ENCODE data around the gene TADA3. TPM values are rescaled to one million over a fixed set of nuclear protein-coding genes. Genes with fewer than 3 reads are reported as not detected.

Gene TADA3
- total RNA-seq, 2 experiments from 2014 or later: 62.4 to 67.6 TPM

DNA sequence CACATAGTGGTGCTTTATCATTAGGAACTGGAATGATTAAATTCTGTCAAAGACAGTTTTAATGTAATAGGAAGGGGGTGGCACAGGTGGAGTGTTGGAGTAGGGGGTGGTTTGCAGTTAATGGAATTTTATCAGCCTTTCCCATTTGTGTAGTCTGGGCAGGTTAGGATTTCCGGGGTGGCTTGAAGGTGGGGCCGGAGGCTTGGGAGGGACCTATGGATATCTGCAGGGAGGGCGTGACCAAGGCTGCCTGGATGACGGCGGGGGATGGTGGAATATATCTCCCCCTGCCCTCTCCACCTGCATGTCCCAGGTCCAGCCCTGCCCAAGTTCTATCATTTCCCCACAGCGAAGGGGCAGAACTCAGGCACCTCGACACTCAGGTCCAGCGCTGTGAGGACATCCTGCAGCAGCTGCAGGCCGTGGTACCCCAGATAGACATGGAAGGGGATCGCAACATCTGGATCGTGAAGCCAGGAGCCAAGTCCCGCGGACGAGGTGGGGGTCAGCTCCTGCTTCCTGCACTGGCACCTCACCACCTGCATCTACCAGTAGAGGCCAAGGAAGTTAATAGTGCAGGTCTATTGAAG is 33.3 kb upstream of the TADA3 start:
- no peaks in the 10 kb centered on the region for H3K27me3 Mint-ChIP-seq (ENCODE audit: low read depth)
- no peaks in the 10 kb centered on the region for H3K9me3 Mint-ChIP-seq
- CTCF ChIA-PET: interaction anchor here (0.7 kb wide), 1 partner anchor 107 kb away, joined by 3 read pairs; no protein-coding TSS in a partner anchor
- H3K4me3 Mint-ChIP-seq: no peak overlapping the region
- H3K4me1 Mint-ChIP-seq (ENCODE audit: low read depth): peaks cover 2% of the 10 kb centered on the region
- intact Hi-C loops (cut with micrococcal nuclease): no loop called here
- no peak for DNase-seq
- peaks cover 9% of the 10 kb centered on the region for H3K36me3 Mint-ChIP-seq (ENCODE audit: low read depth)
- no peak overlapping the region for H3K27ac Mint-ChIP-seq

DNA sequence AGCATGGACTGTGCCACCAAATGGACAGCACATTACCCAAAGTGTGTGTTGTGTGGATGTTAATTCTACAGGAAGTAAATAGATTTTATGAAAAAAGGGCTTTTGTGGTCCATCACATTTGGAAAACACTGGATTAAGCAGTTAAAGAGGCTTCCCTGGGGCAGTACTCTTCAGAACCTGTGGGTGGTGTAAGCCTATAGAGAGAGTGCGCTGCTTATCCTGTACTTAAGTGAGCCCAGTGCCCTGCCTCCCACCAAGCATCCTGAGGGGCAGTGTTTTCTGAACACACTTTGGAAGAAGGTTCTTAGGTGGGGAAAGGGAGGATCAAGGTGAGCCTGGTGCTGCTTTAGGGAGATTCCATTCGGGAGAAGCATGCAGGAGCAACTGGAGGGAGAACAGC is 28.7 kb upstream of the TADA3 start:
- no peaks in the 10 kb centered on the region for H3K9me3 Mint-ChIP-seq
- H3K36me3 Mint-ChIP-seq (ENCODE audit: low read depth): peaks cover 4% of the 10 kb centered on the region
- intact Hi-C loops (cut with micrococcal nuclease): no loop called here
- no peaks in the 10 kb centered on the region for H3K27me3 Mint-ChIP-seq (ENCODE audit: low read depth)
- DNase-seq: no peak
- CTCF ChIA-PET: interaction anchor here (1.0 to 1.4 kb wide), 3 partner anchors 12 to 155 kb away, joined by 3 read pairs; no protein-coding TSS in a partner anchor
- no peak overlapping the region for H3K27ac Mint-ChIP-seq
- H3K4me3 Mint-ChIP-seq: no peak overlapping the region
- no peaks in the 10 kb centered on the region for H3K4me1 Mint-ChIP-seq (ENCODE audit: low read depth)

DNA sequence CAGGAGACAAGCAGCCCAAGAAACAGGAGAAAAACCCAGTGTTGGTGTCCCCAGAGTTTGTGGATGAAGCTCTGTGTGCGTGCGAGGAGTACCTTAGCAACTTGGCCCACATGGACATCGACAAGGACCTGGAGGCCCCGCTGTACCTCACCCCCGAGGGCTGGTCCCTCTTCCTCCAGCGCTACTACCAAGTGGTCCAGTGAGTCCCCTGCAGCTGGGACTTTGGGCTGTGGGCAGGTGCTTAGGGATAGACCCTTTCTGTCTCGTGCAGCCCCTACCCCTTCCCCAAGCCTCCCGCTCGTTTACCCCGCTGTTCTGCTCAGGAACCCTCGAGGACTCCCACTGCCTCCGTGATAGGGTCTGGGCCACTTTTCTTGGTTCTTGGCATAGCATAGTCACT is 28.3 kb upstream of the TADA3 start:
- Mint-ChIP-seq H3K9me3 (no peaks in the 10 kb centered on the region), H3K36me3 (ENCODE audit: low read depth) (peaks cover 4% of the 10 kb centered on the region), H3K27me3 (ENCODE audit: low read depth) (no peaks in the 10 kb centered on the region), H3K4me3 (no peak overlapping the region), H3K4me1 (ENCODE audit: low read depth) (no peaks in the 10 kb centered on the region), H3K27ac (no peak overlapping the region)
- intact Hi-C loops (cut with micrococcal nuclease): no loop called here
- CTCF ChIA-PET: interaction anchor here (1.4 to 1.5 kb wide), 2 partner anchors 11 to 13 kb away, joined by 3 to 4 read pairs; no protein-coding TSS in a partner anchor
- no peak for DNase-seq

DNA sequence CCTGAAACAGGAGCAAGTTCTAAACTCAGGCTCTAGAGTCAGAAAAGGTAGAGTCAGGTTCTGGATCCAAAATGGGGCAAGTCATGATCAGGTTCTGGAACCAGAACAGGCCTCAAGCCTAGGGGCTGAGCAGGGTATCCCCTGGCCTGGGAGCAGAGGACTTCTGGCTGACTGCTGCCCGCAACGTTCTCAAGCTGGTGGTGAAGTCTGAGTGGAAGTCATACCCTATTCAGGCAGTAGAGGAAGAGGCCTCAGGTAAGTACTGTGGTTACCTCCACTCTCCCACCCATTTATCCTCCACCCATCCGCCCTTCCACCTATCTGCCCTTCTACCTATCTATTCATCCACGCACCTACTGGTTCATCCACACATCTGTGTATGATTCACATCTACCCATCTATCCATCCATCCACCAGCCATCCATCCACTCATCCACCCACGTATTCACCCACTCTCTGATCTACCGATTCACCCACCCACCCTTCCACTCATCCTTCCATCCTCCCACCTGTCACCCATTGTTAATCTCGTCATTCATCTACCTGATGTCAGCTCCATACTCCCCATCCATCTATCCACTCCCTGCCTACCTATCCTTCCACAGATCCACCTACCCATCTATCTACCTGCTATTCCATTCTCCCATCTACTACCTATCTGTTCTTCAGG is 26.5 kb upstream of the TADA3 start:
- CTCF ChIA-PET: interaction anchor here (0.6 to 1.5 kb wide), 3 partner anchors 11 to 131 kb away, joined by 3 to 5 read pairs (median 4); no protein-coding TSS in a partner anchor
- H3K9me3 Mint-ChIP-seq: no peaks in the 10 kb centered on the region
- H3K4me3 Mint-ChIP-seq: no peak overlapping the region
- no peak for DNase-seq
- no peaks in the 10 kb centered on the region for H3K4me1 Mint-ChIP-seq (ENCODE audit: low read depth)
- no peak overlapping the region for H3K27ac Mint-ChIP-seq
- intact Hi-C loops (cut with micrococcal nuclease): no loop called here
- peaks cover 4% of the 10 kb centered on the region for H3K36me3 Mint-ChIP-seq (ENCODE audit: low read depth)
- no peaks in the 10 kb centered on the region for H3K27me3 Mint-ChIP-seq (ENCODE audit: low read depth)

DNA sequence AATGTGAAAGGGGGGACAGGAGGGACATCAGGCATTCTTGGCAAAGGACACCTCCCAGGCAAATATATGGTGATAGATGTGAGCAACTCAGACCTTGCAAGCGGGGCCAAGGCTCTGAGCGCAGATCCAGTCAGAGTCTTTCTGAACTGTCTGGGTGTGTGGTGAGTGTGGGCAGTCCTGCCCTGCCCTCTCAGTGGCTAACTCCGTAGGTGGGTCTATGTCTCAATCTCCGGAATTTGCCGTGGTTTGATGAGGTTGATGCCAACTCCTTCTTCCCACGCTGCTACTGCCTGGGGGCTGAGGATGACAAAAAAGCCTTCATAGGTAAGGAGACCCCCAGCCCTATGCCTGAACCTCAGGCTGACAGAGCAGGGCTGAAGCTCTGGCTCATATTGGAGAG is 25.2 kb upstream of the TADA3 start:
- no peaks in the 10 kb centered on the region for H3K9me3 Mint-ChIP-seq
- no peaks in the 10 kb centered on the region for H3K4me1 Mint-ChIP-seq (ENCODE audit: low read depth)
- DNase-seq: no peak
- no peaks in the 10 kb centered on the region for H3K27me3 Mint-ChIP-seq (ENCODE audit: low read depth)
- no peak overlapping the region for H3K4me3 Mint-ChIP-seq
- no peak overlapping the region for H3K27ac Mint-ChIP-seq
- intact Hi-C loops (cut with micrococcal nuclease): no loop called here
- CTCF ChIA-PET: no interaction called here
- peaks cover 8% of the 10 kb centered on the region for H3K36me3 Mint-ChIP-seq (ENCODE audit: low read depth)

DNA sequence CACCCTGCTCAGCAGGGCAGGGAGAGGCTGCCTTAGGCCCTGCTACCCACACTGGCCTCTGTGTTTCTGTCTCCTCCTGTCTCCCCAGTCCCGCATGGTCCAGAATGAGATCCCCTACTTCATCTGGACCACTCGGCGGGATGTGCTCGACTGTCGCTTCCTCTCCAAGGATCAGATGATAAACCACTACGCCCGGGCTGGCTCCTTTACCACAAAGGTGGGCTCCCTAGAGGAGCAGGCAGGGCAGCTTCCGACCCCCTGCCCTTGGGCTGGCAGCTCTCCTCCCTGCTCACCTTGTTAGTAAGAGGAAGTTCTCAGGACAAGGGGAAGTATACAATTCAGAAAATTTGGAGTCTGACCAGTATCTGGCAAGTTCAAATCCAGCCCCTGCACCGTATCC is 23.7 kb upstream of the TADA3 start:
- peaks cover 11% of the 10 kb centered on the region for H3K36me3 Mint-ChIP-seq (ENCODE audit: low read depth)
- peaks cover 4% of the 10 kb centered on the region for H3K4me1 Mint-ChIP-seq (ENCODE audit: low read depth)
- no peak for DNase-seq
- intact Hi-C loops (cut with micrococcal nuclease): no loop called here
- no peaks in the 10 kb centered on the region for H3K9me3 Mint-ChIP-seq
- H3K27ac Mint-ChIP-seq: no peak overlapping the region
- H3K4me3 Mint-ChIP-seq: no peak overlapping the region
- no peaks in the 10 kb centered on the region for H3K27me3 Mint-ChIP-seq (ENCODE audit: low read depth)
- CTCF ChIA-PET: no interaction called here

DNA sequence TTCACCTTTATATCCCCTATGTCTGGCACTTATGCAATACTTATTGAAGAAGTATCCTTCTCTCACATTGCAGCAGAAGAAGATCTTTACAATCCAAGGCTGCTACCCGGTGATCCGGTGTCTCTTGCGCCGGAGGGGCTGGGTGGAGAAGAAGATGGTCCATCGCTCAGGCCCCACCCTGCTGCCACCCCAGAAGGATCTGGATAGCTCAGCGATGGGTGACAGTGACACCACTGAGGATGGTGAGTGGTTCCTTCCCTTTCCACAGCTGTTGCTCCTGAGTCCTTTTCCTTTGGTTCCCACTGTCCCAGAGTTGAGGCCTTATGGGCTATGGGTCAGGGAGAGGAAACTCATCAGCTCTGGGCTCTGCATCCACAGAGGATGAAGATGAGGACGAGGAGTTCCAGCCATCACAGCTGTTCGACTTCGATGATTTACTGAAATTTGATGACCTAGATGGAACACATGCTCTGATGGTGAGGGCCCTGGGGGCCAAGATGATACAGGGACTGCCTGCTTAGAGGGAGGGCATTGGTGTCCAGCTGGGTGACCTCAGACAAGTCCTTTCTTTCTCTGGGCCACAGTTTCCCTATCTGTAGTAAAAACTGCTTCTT is 20.7 kb upstream of the TADA3 start:
- Mint-ChIP-seq H3K4me1 (ENCODE audit: low read depth) (peaks cover 27% of the 10 kb centered on the region), H3K36me3 (ENCODE audit: low read depth) (peaks cover 18% of the 10 kb centered on the region), H3K4me3 (no peak overlapping the region), H3K27me3 (ENCODE audit: low read depth) (no peaks in the 10 kb centered on the region), H3K27ac (no peak overlapping the region), H3K9me3 (no peaks in the 10 kb centered on the region)
- no peak for DNase-seq
- CTCF ChIA-PET: interaction anchor here (1.3 kb wide), 1 partner anchor 118 kb away, joined by 3 read pairs; no protein-coding TSS in a partner anchor
- intact Hi-C loops (cut with micrococcal nuclease): no loop called here

DNA sequence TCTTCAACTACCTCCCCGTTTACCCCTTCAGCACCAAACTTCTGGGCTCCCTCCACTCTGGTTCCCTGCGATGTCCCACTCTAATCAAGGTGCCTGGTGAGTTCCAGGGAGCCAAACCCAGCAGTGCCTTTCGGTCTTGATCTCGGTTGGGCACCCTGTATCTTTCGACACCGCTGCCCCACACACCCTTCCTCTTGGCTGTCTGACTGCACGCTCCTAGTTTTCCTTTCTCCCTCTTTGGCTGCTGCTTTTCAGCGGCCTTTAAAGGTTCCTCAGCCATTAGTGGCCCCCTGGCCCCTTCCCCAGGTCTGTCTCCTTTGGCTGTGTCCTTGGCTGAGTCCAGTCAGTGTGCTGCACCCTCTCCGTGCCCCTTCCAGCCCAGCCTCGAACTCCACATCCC is 18.6 kb upstream of the TADA3 start:
- Mint-ChIP-seq H3K4me3 (peak overlapping the region; percentile 47), H3K9me3 (no peaks in the 10 kb centered on the region), H3K27me3 (ENCODE audit: low read depth) (no peaks in the 10 kb centered on the region), H3K4me1 (ENCODE audit: low read depth) (peaks cover 32% of the 10 kb centered on the region), H3K27ac (peak overlapping the region; percentile 5), H3K36me3 (ENCODE audit: low read depth) (peaks cover 21% of the 10 kb centered on the region)
- intact Hi-C loops (cut with micrococcal nuclease): no loop called here
- CTCF ChIA-PET: no interaction called here
- DNase-seq: no peak

DNA sequence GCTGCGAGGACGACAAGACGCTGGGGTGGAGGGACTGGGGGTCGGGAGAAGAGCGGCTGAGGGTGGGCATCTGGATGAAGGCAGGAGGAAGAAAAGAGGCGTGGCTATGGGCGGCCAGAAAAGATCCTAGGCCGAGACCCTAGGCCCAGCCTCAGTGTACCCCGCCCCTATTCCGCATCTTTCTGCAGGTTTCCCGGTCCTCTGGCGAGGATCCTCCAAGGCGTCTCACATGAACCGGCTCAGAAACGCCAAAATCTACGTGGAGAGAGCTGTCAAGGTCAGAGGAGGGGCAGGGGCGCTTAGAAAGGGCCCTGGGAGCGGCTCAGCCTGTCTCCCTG is 18.1 kb upstream of the TADA3 start:
- Mint-ChIP-seq H3K27ac (no peak overlapping the region), H3K4me3 (peak overlapping the region; percentile 47), H3K9me3 (no peaks in the 10 kb centered on the region), H3K4me1 (ENCODE audit: low read depth) (peaks cover 32% of the 10 kb centered on the region), H3K27me3 (ENCODE audit: low read depth) (no peaks in the 10 kb centered on the region), H3K36me3 (ENCODE audit: low read depth) (peaks cover 23% of the 10 kb centered on the region)
- DNase-seq: no peak
- CTCF ChIA-PET: no interaction called here
- intact Hi-C loops (cut with micrococcal nuclease): no loop called here

DNA sequence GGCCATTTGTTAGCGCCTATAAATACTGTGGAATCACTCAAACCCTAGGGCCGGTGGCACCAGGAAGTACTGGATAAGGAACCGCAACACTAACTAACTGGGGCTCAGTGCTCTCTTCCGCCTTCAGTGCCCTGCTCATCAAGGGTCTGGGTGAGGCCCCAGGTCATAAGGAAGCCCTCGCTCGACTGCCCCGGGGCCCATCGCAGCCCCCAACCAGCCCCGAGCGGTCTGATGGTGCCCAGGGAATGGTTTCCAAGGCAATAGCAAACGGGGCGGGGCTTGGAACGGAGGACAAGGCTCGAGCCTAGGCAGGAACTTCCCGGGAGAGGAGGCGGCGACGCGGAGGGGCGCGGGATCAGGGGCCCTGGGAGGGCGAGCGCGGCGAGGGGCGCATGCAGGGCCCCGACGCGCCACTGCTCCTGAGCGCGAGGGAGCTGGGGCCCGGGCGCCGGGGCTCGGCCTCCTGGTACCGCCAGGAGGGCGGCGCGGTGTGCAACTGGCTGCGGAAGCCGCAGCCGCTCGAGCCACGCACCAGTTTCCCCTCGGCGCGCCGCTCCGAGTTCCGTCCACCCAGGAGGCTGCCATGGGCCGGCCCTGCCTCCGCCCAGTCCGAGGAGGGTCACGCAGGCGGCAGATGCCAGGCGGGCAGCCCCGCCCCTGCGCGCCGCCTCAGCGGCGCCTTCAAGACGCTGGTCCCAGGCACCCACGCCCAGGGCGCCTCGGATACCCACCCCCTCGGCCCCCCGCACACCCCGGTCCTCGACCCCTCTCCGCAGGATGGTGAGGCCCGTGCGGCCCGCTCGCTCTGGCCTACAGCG is 17.6 kb upstream of the TADA3 start, which contains the start of gene TTLL3:
Gene TTLL3 (plus strand): TSS at position 648 of the 818 bp plus-strand sequence. CDS start 400 bp downstream, outside the sequence.
- CTCF ChIA-PET: interaction anchor here (0.8 to 2.5 kb wide), 3 partner anchors 10 to 83 kb away, joined by 3 to 7 read pairs (median 3); no protein-coding TSS in a partner anchor
- intact Hi-C loops (cut with micrococcal nuclease): loop anchor here (1.0 to 10.0 kb wide), 5 partner anchors 23 to 305 kb away; partner anchors contain the start of gene BRPF1

DNA sequence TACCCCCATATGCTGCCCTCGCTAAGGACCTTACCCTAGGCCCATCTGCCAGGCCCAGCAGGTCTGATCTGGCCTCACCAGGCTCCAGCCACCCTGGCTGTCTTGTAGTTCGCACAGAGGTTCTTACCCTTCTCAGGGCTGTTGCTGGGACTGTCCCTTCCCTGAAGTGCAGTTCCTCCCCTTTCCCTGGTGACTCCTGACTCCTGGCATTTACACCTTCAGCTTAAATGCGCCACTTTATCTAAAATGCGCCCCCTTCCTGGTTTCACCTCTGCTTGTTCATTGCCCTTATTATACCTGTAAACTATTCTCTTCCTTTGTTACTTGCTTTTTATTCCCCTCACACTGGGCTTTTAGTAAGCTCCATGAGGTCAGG is 17.0 kb upstream of the TADA3 start:
- H3K36me3 Mint-ChIP-seq (ENCODE audit: low read depth): peaks cover 26% of the 10 kb centered on the region
- peak overlapping the region; percentile 92 for H3K27ac Mint-ChIP-seq
- CTCF ChIA-PET: interaction anchor here (0.8 to 2.5 kb wide), 3 partner anchors 11 to 82 kb away, joined by 3 to 7 read pairs (median 3); no protein-coding TSS in a partner anchor

More for the DNA sequence above, 17.6 kb upstream of the TADA3 start, which contains the start of gene TTLL3:
- Mint-ChIP-seq H3K36me3 (ENCODE audit: low read depth) (peaks cover 23% of the 10 kb centered on the region), H3K4me1 (ENCODE audit: low read depth) (peaks cover 32% of the 10 kb centered on the region), H3K4me3 (peak within 1 kb of the TSS; percentile 81), H3K27ac (peak within 1 kb of the TSS; percentile 92), H3K9me3 (no peaks in the 10 kb centered on the region), H3K27me3 (ENCODE audit: low read depth) (no peaks in the 10 kb centered on the region)
- DNase-seq: peak; percentile 38

More for the DNA sequence above, 17.0 kb upstream of the TADA3 start:
- intact Hi-C loops (cut with micrococcal nuclease): loop anchor here (1.0 to 10.0 kb wide), 5 partner anchors 22 to 304 kb away; partner anchors contain the start of gene BRPF1
- Mint-ChIP-seq H3K9me3 (no peaks in the 10 kb centered on the region), H3K4me1 (ENCODE audit: low read depth) (peaks cover 32% of the 10 kb centered on the region), H3K27me3 (ENCODE audit: low read depth) (no peaks in the 10 kb centered on the region), H3K4me3 (peak overlapping the region; percentile 81)
- peak; percentile 62 for DNase-seq

Measured in activated naive CD4-positive, alpha-beta T cell treated with anti-CD3 and anti-CD28 coated beads for 36 hours (primary cell).